Kidney (tissue), 14 donors: ENCODE data around the gene COL25A1. TPM values are rescaled to one million over a fixed set of nuclear protein-coding genes. Genes with fewer than 3 reads are reported as not detected.

Experiments
- DNase-seq, 5 donors: peaks; one replicate each; pipeline ENCODE4 v3.0.0-alpha.2; 2013 to 2020
- FAIRE-seq: peaks from 2 replicates; lab custom pipeline; 2012; peaks lifted over from hg19 to GRCh38; lab: Jason Lieb, UNC
- H3K27ac ChIP-seq, 2 donors: one replicate each; pipeline ENCODE4 v1.7.0; 2013; ENCODE audit warnings: low read depth in 2 of 2, low read length in 2 of 2, inconsistent platforms in 1 of 2
- H3K27me3 ChIP-seq: one replicate; pipeline ENCODE4 v1.7.1; 2013; ENCODE audit warnings: low read length, inconsistent platforms; ENCODE audit not compliant: control insufficient read depth, insufficient read depth
- H3K36me3 ChIP-seq, 3 donors: one replicate each; pipeline versions ENCODE4 v1.7.0 to v1.7.1; 2013; ENCODE audit warnings: low read length in 3 of 3, control low read depth in 1 of 3, inconsistent platforms in 1 of 3; ENCODE audit not compliant: insufficient read depth in 3 of 3, control insufficient read depth in 2 of 3
- H3K4me1 ChIP-seq, 3 donors: one replicate each; pipeline versions ENCODE4 v1.7.0 to v1.7.1; 2013; ENCODE audit warnings: low read length in 3 of 3, inconsistent platforms in 1 of 3, low read depth in 1 of 3; ENCODE audit not compliant: control insufficient read depth in 2 of 3, insufficient read depth in 2 of 3
- H3K4me3 ChIP-seq, 3 donors: one replicate each; pipeline versions ENCODE4 v1.7.0 to v1.8.1; 2013; ENCODE audit warnings: low read length in 3 of 3, control low read depth in 1 of 3, inconsistent platforms in 1 of 3
- H3K9ac ChIP-seq, 3 donors: one replicate each; pipeline versions ENCODE4 v1.7.0 to v1.7.1; 2013; ENCODE audit warnings: low read length in 3 of 3, control low read depth in 1 of 3, inconsistent platforms in 1 of 3
- H3K9me3 ChIP-seq, 3 donors: one replicate each; pipeline versions ENCODE4 v1.7.0 to v1.7.1; 2013; ENCODE audit warnings: low read length in 3 of 3, control low read depth in 1 of 3, inconsistent platforms in 1 of 3; ENCODE audit not compliant: control insufficient read depth in 2 of 3, insufficient read depth in 1 of 3
- CTCF ChIP-seq: IDR thresholded peaks from 3 replicates; pipeline ENCODE4 v1.5.1; 2012; ENCODE audit warnings: mild to moderate bottlenecking, moderate library complexity, borderline replicate concordance; ENCODE audit not compliant: insufficient read depth; ENCODE audit errors: extremely low read depth
- intact Hi-C: fragments of 100-400 bp; cut with DNase I; formaldehyde crosslinking; loops from one replicate; pipeline ENCODE4 v1.11.1; 2022
- polyA plus RNA-seq: library from polyadenylated mRNA; stranded (reverse); fragments of 350-450 nt; fragmentation: Illumina TruSeq; extraction: RNeasy Lipid Tissue Mini Kit (QIAGEN cat#74804); gene quantifications from one replicate; pipeline ENCODE4 v1.2.3, GENCODE V29; 2014; ENCODE audit warnings: low read depth, low replicate concordance; ENCODE audit not compliant: insufficient read depth
- total RNA-seq: library from RNA; stranded (reverse); fragmentation: NEBNext Ultra II Directional; extraction: Animal tissue kit (Norgen Biotek cat#: 25700); gene quantifications from one replicate; pipeline ENCODE4 v1.2.1, GENCODE V29; 2021
- donor health status: control.
- donor health status: control.
- donor health status: control.
- donor health status: control.
- donor health status: control.
- donor health status: DM: yes; HTN: yes; CAD: no.
- donor health status: Normal renal cell carcinoma (clear cell type).

Gene COL25A1
- total and polyA plus RNA-seq, 2 donors from 2014 or later, result 0.52 to 2.3 TPM

GRCh38 chr4:108943976-108944591, 358.4 kb downstream of the COL25A1 start:
- Histone ChIP-seq H3K27ac (no peak overlapping the region), H3K36me3 (no peaks in the 10 kb centered on the region), H3K27me3 (no peaks in the 10 kb centered on the region), H3K9ac (no peak overlapping the region), H3K9me3 (no peaks in the 10 kb centered on the region), H3K4me1 (no peaks in the 10 kb centered on the region), H3K4me3 (no peak overlapping the region)
- FAIRE-seq (no peak), DNase-seq (peak in 1 of 5 donors; percentile 20)
- no peak for TF ChIP-seq CTCF
- intact Hi-C loops, result no loop called here

GRCh38 chr4:108943371-108943770, 359.1 kb downstream of the COL25A1 start:
- Histone ChIP-seq H3K4me1 (no peaks in the 10 kb centered on the region), H3K9ac (no peak overlapping the region), H3K27me3 (no peaks in the 10 kb centered on the region), H3K27ac (no peak overlapping the region), H3K9me3 (no peaks in the 10 kb centered on the region), H3K4me3 (no peak overlapping the region), H3K36me3 (no peaks in the 10 kb centered on the region)
- no peak for FAIRE-seq
- no peak for TF ChIP-seq CTCF
- intact Hi-C loops, result no loop called here
- DNase-seq, result no peak

- no peaks in the 10 kb centered on the region for H3K36me3 ChIP-seq
- TF ChIP-seq CTCF, result no peak
- H3K27ac ChIP-seq, result no peak overlapping the region
- FAIRE-seq (no peak), DNase-seq (peak in 4 of 5 donors; percentile 47 to 78 (median 64))
- no peaks in the 10 kb centered on the region for H3K4me1 ChIP-seq
- H3K9me3 ChIP-seq, result no peaks in the 10 kb centered on the region
- H3K4me3 ChIP-seq, result no peak overlapping the region
- intact Hi-C loops, result no loop called here
- H3K9ac ChIP-seq, result no peak overlapping the region
- no peaks in the 10 kb centered on the region for H3K27me3 ChIP-seq
Observed at GRCh38 chr4:108941904-108942430, 360.5 kb downstream of the COL25A1 start.
